HepG2 (cell line): ENCODE data around the gene XG. TPM values are rescaled to one million over a fixed set of nuclear protein-coding genes. Genes with fewer than 3 reads are reported as not detected.

ENCODE experiments used
- ATAC-seq: fragments of 200-7000 bp; cut with Tn5 transposase; 3 replicates; pipeline ENCODE4 v1.9.1; 2020; ENCODE audit warnings: mild to moderate bottlenecking, moderate library complexity
- BruUV-seq: library from RNA; stranded (reverse); fragments of 400-500 nt; replicated peaks from 2 replicates; lab custom pipeline; 2021; lab: Mats Ljungman, UMichigan
- CTCF ChIA-PET: fragments of 300-600 bp; formaldehyde crosslinking; extraction: SDS; loops from one replicate; lab custom pipeline; 2021; ENCODE audit warnings: low total read pairs, inconsistent platforms, low intra/inter-chr PET ratio; lab: Yijun Ruan, JAX
- POLR2A ChIA-PET: fragments of 350-600 bp; sonication (Branson Sonifier 250); formaldehyde crosslinking; loops from one replicate; lab custom pipeline; 2020; ENCODE audit warnings: antibody characterized with exemption, inconsistent platforms; lab: Yijun Ruan, JAX
- DNase-seq: peaks from one replicate; pipeline ENCODE4 v3.0.0-alpha.2; 2015; ENCODE audit warnings: low spot score
- FAIRE-seq: peaks from 3 replicates; lab custom pipeline; 2011; peaks lifted over from hg19 to GRCh38; lab: Jason Lieb, UNC
- H2AFZ ChIP-seq: one replicate; pipeline ENCODE4 v1.6.1; 2011; ENCODE audit warnings: low read length, inconsistent platforms
- H3K27ac ChIP-seq: fragments of 300-600 bp; 3 replicates; pipeline ENCODE4 v1.8.0; 2011; ENCODE audit warnings: mixed run types, mild to moderate bottlenecking, mixed read lengths, low read length, inconsistent platforms; ENCODE audit not compliant: insufficient read depth; ENCODE audit errors: extremely low read length
- H3K27me3 ChIP-seq, 2 experiments: fragments of 200-600 bp in 1 of 2; 2 replicates in 1 of 2; 3 replicates in 1 of 2; pipeline versions ENCODE4 v1.6.0 to v1.8.0; 2011; ENCODE audit warnings: low read length in 2 of 2, mild to moderate bottlenecking in 2 of 2, moderate library complexity in 2 of 2, inconsistent platforms in 1 of 2; ENCODE audit not compliant: insufficient read depth in 2 of 2, control insufficient read depth in 1 of 2
- H3K36me3 ChIP-seq, 2 experiments: fragments of 200-600 bp in 1 of 2; replicated peaks in 1 of 2; 2 replicates in 1 of 2; 3 replicates in 1 of 2; pipeline versions ENCODE4 v1.5.1 to v1.8.0; 2011; ENCODE audit warnings: low read length in 2 of 2, inconsistent platforms in 1 of 2; ENCODE audit not compliant: insufficient read depth in 2 of 2, control insufficient read depth in 1 of 2
- H3K4me1 ChIP-seq: 2 replicates; pipeline ENCODE4 v1.5.1; 2012; ENCODE audit warnings: low read length, inconsistent platforms; ENCODE audit not compliant: insufficient read depth
- H3K4me2 ChIP-seq: 2 replicates; pipeline ENCODE4 v1.6.0; 2011; ENCODE audit warnings: low read depth, low read length, inconsistent platforms
- H3K4me3 ChIP-seq, 3 experiments: fragments of 200-600 bp in 1 of 3; sonication (generic), shearing (Covaris generic) in 1 of 3; replicated peaks in 1 of 3; 2 replicates each; pipeline ENCODE4 v1.5.1; 2011 to 2016; ENCODE audit warnings: low read length in 3 of 3, inconsistent platforms in 2 of 3, low read depth in 2 of 3, mild to moderate bottlenecking in 2 of 3, control low read depth in 1 of 3, mixed read lengths in 1 of 3; ENCODE audit not compliant: insufficient read depth in 1 of 3
- H3K79me2 ChIP-seq: one replicate; pipeline ENCODE4 v1.6.1; 2011; ENCODE audit warnings: low read length, inconsistent platforms; ENCODE audit not compliant: insufficient read depth
- H3K9ac ChIP-seq: 2 replicates; pipeline ENCODE4 v1.6.0; 2011; ENCODE audit warnings: mild to moderate bottlenecking, low read depth, low read length, inconsistent platforms; ENCODE audit not compliant: insufficient read depth
- H3K9me3 ChIP-seq: 2 replicates; pipeline ENCODE4 v1.5.1; 2012; ENCODE audit warnings: mild to moderate bottlenecking, low read length
- H4K20me1 ChIP-seq: 2 replicates; pipeline ENCODE4 v1.6.0; 2011; ENCODE audit warnings: inconsistent platforms, mild to moderate bottlenecking, low read length, moderate library complexity; ENCODE audit not compliant: insufficient read depth
- BHLHE40 ChIP-seq: IDR thresholded peaks from 2 replicates; pipeline ENCODE4 v1.6.1; 2011; ENCODE audit warnings: low read length, improper control_type of control experiment
- KDM5B ChIP-seq: sonication (generic); formaldehyde crosslinking; IDR thresholded peaks from 2 replicates; pipeline ENCODE4 v1.4.0; 2020; ENCODE audit warnings: missing genetic modification reagents, mild to moderate bottlenecking, borderline replicate concordance
- KMT2A ChIP-seq: sonication (generic); formaldehyde crosslinking; IDR thresholded peaks from 2 replicates; pipeline ENCODE4 v1.4.0; 2020; ENCODE audit warnings: missing genetic modification reagents
- RARA ChIP-seq: IDR thresholded peaks from 2 replicates; pipeline ENCODE4 v1.6.1; 2016; ENCODE audit warnings: missing genetic modification reagents, missing compliant biosample characterization
- SKI ChIP-seq: fragments of 450-650 bp; IDR thresholded peaks from one replicate; pipeline ENCODE4 v1.6.1; 2018; ENCODE audit warnings: mild to moderate bottlenecking; ENCODE audit not compliant: partially characterized antibody
- SMYD3 ChIP-seq: sonication (generic); formaldehyde crosslinking; IDR thresholded peaks from 2 replicates; pipeline ENCODE4 v1.8.1; 2023; ENCODE audit warnings: mild to moderate bottlenecking, missing genetic modification reagents
- TFE3 ChIP-seq: IDR thresholded peaks from 2 replicates; pipeline ENCODE4 v1.6.1; 2016
- ZBTB33 ChIP-seq: sonication (generic); formaldehyde crosslinking; IDR thresholded peaks from 2 replicates; pipeline ENCODE4 v1.4.0; 2020; ENCODE audit warnings: missing genetic modification reagents
- ZFP37 ChIP-seq: sonication (generic); formaldehyde crosslinking; IDR thresholded peaks from 2 replicates; pipeline ENCODE4 v1.4.0; 2020; ENCODE audit warnings: missing genetic modification reagents, borderline replicate concordance
- WGBS: methylation state at CpG from one replicate; pipeline ENCODE4 v1.1.6; 2017; ENCODE audit warnings: low lambda C conversion rate; 5-methylcytosine and 5-hydroxymethylcytosine counted together
- in situ Hi-C: cut with HindIII; loops from 2 replicates; pipeline ENCODE4 v1.10.0; 2017; ENCODE audit warnings: low pct_unique_long_range_greater_than_20kb; ENCODE audit not compliant: extremely low pct_ligation_motif_present
- intact Hi-C: fragments of 100-400 bp; cut with micrococcal nuclease; formaldehyde crosslinking; loops from one replicate; pipeline ENCODE4 v1.10.0; 2022; ENCODE audit not compliant: unreplicated experiment
- polyA plus RNA-seq, 8 experiments: library from polyadenylated mRNA; depleted of rRNA in 3 of 8; stranded (reverse) in 7 of 8; unstranded in 1 of 8; fragments of >200 nt; fragmentation: Illumina TruSeq in 4 of 8; extraction: Trizol in 4 of 8; gene quantifications; 2 replicates each; pipeline versions ENCODE4 v1.2.1 to v1.2.3, GENCODE V29; 2011 to 2016; ENCODE audit warnings: low read depth in 4 of 8, missing spikeins in 1 of 8, mixed read lengths in 1 of 8; ENCODE audit not compliant: insufficient read depth in 1 of 8
- total RNA-seq, 5 experiments: library from RNA; depleted of rRNA; stranded (reverse); fragments of >200 nt; fragmentation: Illumina TruSeq; extraction: Trizol; gene quantifications; 2 replicates each; pipeline ENCODE4 v1.2.3, GENCODE V29; 2016; ENCODE audit warnings: low read depth in 1 of 5
- TF ChIP-seq, protein P1 (sequence below): sonication (generic); formaldehyde crosslinking; IDR thresholded peaks from 2 replicates; pipeline ENCODE4 v1.5.0; 2020; ENCODE audit warnings: mild to moderate bottlenecking, missing genetic modification reagents

Gene XG
- total and polyA plus RNA-seq, 2 of the 13 experiments (the other 11 are each of a cell fraction or from before 2014, with no cell fraction given), result not detected

DNA sequence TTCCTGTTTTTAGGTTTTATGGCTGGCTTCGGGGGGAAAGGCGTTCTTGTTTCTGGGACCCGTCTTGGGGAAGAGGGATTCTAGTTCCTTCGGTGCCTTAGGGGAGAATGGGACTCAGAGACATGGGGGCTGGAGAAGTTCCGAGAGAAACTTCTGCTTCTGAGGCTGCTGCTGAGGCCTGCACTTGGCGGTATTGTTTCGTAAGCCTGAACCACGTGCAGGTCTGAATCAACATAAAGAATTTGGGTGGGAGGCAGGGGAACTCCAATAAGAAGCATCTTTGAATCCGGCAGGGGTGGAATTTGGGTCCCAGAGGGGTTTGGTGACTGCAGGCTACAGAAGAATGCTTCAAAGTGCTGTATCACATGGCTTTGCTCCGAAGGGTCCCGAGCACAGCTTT lies 15.1 kb downstream of the XG start:
- TF ChIP-seq KMT2A (CRISPR knock-in tag), result no peak
- TF ChIP-seq ZBTB33 (CRISPR knock-in tag), result peak; percentile 82
- H2AFZ ChIP-seq, result no peak overlapping the region
- no peak for DNase-seq
- no peak overlapping the region for H3K4me3 ChIP-seq
- no peaks in the 10 kb centered on the region for H3K36me3 ChIP-seq
- H3K9me3 ChIP-seq, result no peaks in the 10 kb centered on the region
- in situ Hi-C loops (no loop called here), intact Hi-C loops (loop anchor here (10.0 kb wide), 1 partner anchor 62 kb away; no protein-coding TSS in a partner anchor)
- WGBS, result 55% methylated on average over 9 of the region's 11 CpGs
- ATAC-seq, result no peak
- no peak overlapping the region for H3K9ac ChIP-seq
- BruUV-seq, result no TSS peak
- no peaks in the 10 kb centered on the region for H4K20me1 ChIP-seq
- peaks cover 26% of the 10 kb centered on the region for H3K4me1 ChIP-seq
- ChIA-PET POLR2A (no interaction called here), CTCF (no interaction called here)
- H3K27ac ChIP-seq, result no peak overlapping the region
- H3K27me3 ChIP-seq, result peaks cover 0 to 4% of the 10 kb centered on the region in 2 experiments; a peak in 1 of 5 replicates
- FAIRE-seq, result no peak
- H3K79me2 ChIP-seq, result no peaks in the 10 kb centered on the region
- no peak overlapping the region for H3K4me2 ChIP-seq

DNA sequence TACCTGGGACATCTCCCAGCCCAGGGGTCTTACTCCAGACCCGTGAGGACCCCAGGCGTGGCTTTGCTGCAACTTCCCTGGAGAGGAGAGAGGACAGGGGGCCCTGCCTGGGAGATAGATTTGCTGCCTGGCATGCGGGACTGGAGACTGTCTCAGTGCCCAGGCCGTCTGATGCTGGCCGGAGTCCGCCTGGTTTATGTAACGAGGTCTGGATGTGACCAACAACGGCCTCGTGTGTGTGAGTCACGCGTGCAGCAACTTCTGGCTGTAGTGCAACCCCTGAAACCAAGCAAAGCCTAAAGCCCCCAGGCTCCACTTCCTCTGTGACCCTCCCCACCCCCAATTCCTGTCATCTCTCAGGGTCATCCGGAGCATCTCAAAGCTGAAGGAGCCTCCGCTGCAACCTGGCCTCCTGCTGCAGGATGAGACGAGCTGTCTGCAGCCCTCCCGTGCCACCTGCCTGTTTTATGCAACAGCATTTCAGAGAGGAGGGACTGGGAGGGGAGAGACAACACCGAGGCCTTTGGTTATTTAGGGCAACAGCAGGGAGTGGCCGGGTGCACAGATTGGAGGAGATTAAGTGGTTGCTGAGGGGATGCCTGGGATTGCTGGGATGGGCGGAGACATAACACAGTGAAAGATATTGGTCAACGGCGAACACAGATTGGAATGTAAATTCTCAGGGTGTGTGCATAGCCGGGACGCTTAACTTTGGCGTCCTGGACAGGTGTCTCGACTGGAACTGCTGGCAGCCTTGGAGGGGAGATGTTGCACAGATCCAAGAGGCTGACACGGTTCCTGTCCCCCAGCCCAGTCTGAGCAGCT lies 16.0 kb downstream of the XG start:
- H3K4me3 ChIP-seq, result peak overlapping the region in 1 of 3 experiments; percentile 37; a peak in 1 of 6 replicates
- H3K9me3 ChIP-seq, result no peaks in the 10 kb centered on the region
- H2AFZ ChIP-seq, result no peak overlapping the region
- in situ Hi-C loops (no loop called here), intact Hi-C loops (loop anchor here (10.0 kb wide), 1 partner anchor 63 kb away; no protein-coding TSS in a partner anchor)
- no peaks in the 10 kb centered on the region for H4K20me1 ChIP-seq
- peak; percentile 79 for ATAC-seq
- peaks cover 26% of the 10 kb centered on the region for H3K4me1 ChIP-seq
- H3K27ac ChIP-seq, result no peak overlapping the region
- whole genome bisulfite sequencing, result 8% methylated on average over 14 of the region's 25 CpGs
- no TSS peak for BruUV-seq
- DNase-seq, result peak; percentile 37
- ChIA-PET POLR2A (no interaction called here), CTCF (no interaction called here)
- H3K79me2 ChIP-seq, result no peaks in the 10 kb centered on the region
- H3K36me3 ChIP-seq, result no peaks in the 10 kb centered on the region
- H3K27me3 ChIP-seq, result peaks cover 0 to 4% of the 10 kb centered on the region in 2 experiments; a peak in 1 of 5 replicates
- FAIRE-seq, result no peak
- peak overlapping the region; percentile 51 for H3K4me2 ChIP-seq
- no peak overlapping the region for H3K9ac ChIP-seq
- TF ChIP-seq TFE3 (CRISPR knock-in tag) (0 out of 2 replicates have a peak, but pooled peaks have one; percentile 31), SKI (peak; percentile 21), KMT2A (CRISPR knock-in tag) (no peak), SMYD3 (no peak), BHLHE40 (peak; percentile 27; the same call in 1 of the 2 replicates), ZFP37 (no peak), RARA (0 out of 2 replicates have a peak, but pooled peaks have one; percentile 11), KDM5B (CRISPR knock-in tag) (0 out of 2 replicates have a peak, but pooled peaks have one; percentile 17)
- TF ChIP-seq, protein P1, sequence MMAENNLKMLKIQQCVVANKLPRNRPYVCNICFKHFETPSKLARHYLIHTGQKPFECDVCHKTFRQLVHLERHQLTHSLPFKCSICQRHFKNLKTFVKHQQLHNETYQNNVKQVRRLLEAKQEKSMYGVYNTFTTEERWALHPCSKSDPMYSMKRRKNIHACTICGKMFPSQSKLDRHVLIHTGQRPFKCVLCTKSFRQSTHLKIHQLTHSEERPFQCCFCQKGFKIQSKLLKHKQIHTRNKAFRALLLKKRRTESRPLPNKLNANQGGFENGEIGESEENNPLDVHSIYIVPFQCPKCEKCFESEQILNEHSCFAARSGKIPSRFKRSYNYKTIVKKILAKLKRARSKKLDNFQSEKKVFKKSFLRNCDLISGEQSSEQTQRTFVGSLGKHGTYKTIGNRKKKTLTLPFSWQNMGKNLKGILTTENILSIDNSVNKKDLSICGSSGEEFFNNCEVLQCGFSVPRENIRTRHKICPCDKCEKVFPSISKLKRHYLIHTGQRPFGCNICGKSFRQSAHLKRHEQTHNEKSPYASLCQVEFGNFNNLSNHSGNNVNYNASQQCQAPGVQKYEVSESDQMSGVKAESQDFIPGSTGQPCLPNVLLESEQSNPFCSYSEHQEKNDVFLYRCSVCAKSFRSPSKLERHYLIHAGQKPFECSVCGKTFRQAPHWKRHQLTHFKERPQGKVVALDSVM, result peak; percentile 18; the same call in 1 of the 2 replicates
